Measurements from ENCODE around the gene TYRO3. TPM values are rescaled to one million over a fixed set of nuclear protein-coding genes. Genes with fewer than 3 reads are reported as not detected.

Gene TYRO3
- polyA plus RNA-seq, 1 of the 3 experiments (the other 2 are of a cell fraction), result 8.7 TPM

GRCh38 chr15:41605566-41605965 lies 46.6 kb downstream of the TYRO3 start:
- no peak for DNase-seq
- CTCF ChIA-PET, result interaction anchor here (2.5 to 3.6 kb wide), 3 partner anchors 13 to 206 kb away, joined by 14 to 47 read pairs (median 20); no protein-coding TSS in a partner anchor
- no peaks in the 10 kb centered on the region for H4K20me1 ChIP-seq (ENCODE audit: insufficient read depth)
- H3K9me3 ChIP-seq, result no peaks in the 10 kb centered on the region
- H3K4me2 ChIP-seq, result no peak overlapping the region
- H3K27ac ChIP-seq (ENCODE audit: low read depth in 2 of 2, low read length in 1 of 2), result no peak overlapping the region
- H3K9ac ChIP-seq, result no peak overlapping the region
- TF ChIP-seq RXRA (IDR thresholded peaks at IDR 0.05; ENCODE audit: borderline replicate concordance, low read depth) (no peak), ELF1 (IDR thresholded peaks at IDR 0.05) (no peak), USF2 (IDR thresholded peaks at IDR 0.05; ENCODE audit: borderline replicate concordance, low read depth, low read length) (no peak), ZBTB33 (IDR thresholded peaks at IDR 0.05; ENCODE audit: borderline replicate concordance, low read depth) (no peak), TAF1 (IDR thresholded peaks at IDR 0.05; ENCODE audit: borderline replicate concordance, low read depth, low read length) (no peak), NRF1 (IDR thresholded peaks at IDR 0.05; ENCODE audit: low read depth, low read length) (no peak), FOSL2 (IDR thresholded peaks at IDR 0.05; ENCODE audit: borderline replicate concordance, low read depth) (no peak), RFX5 (IDR thresholded peaks at IDR 0.05; ENCODE audit: low read length) (no peak), GATA2 (CRISPR knock-in tag; IDR thresholded peaks at IDR 0.05) (no peak), MXI1 (IDR thresholded peaks at IDR 0.05; ENCODE audit: low read depth, low read length) (no peak), RAD21 (IDR thresholded peaks at IDR 0.05; ENCODE audit: low read length) (no peak), FOXJ3 (CRISPR knock-in tag; IDR thresholded peaks at IDR 0.05) (no peak), SIN3A (IDR thresholded peaks at IDR 0.05; ENCODE audit: borderline replicate concordance, low read depth, low read length) (no peak), RCOR1 (IDR thresholded peaks at IDR 0.05; ENCODE audit: low read length) (no peak), USF1 (IDR thresholded peaks at IDR 0.05; ENCODE audit: borderline replicate concordance, low read depth) (no peak), FOXM1 (IDR thresholded peaks at IDR 0.05; ENCODE audit: low read depth) (no peak), REST (IDR thresholded peaks at IDR 0.05; ENCODE audit: low read depth, low read length) (no peak), CTCF (IDR thresholded peaks at IDR 0.05) (no peak), TCF12 (IDR thresholded peaks at IDR 0.05) (no peak), PBX3 (IDR thresholded peaks at IDR 0.05) (no peak)
- peaks cover 3 to 5% of the 10 kb centered on the region in 2 experiments; a peak in 3 of 4 replicates for H3K4me1 ChIP-seq (ENCODE audit: control insufficient read depth in 1 of 2, insufficient read depth in 2 of 2, low read depth in 1 of 2, low read length in 1 of 2)
- H3K36me3 ChIP-seq (replicated peaks in 1 of 2; ENCODE audit: control insufficient read depth in 1 of 2, insufficient read depth in 2 of 2, low read length in 1 of 2), result no peaks in the 10 kb centered on the region
- H3K27me3 ChIP-seq (ENCODE audit: insufficient read depth), result no peaks in the 10 kb centered on the region
- no peak overlapping the region for H3K4me3 ChIP-seq (ENCODE audit: low read depth in 2 of 2, low read length in 1 of 2)
- POLR2A ChIA-PET, result no interaction called here
- no peaks in the 10 kb centered on the region for H3K79me2 ChIP-seq (ENCODE audit: insufficient read depth)
- H3F3A ChIP-seq (replicated peaks; ENCODE audit: insufficient read depth), result peaks cover 7% of the 10 kb centered on the region
- WGBS (ENCODE audit: low lambda C conversion rate), result 82% methylated on average over 3 of the region's 3 CpGs
- H3K9me2 ChIP-seq, result no peaks in the 10 kb centered on the region
- no peak overlapping the region for H2AFZ ChIP-seq (ENCODE audit: low read depth)
